Mesendoderm (in vitro differentiated cells): ENCODE measurements around the gene ZBTB46.
A peak's percentile ranks its signal among the peaks of the same experiment; 100 is the strongest.

Experiments used
- DNase-seq: peaks from one replicate; pipeline ENCODE4 v3.0.0; 2013
- H2AK5ac ChIP-seq: 2 replicates; pipeline ENCODE4 v1.6.1; 2013; ENCODE audit warnings: low read length, inconsistent platforms
- H2BK120ac ChIP-seq: 2 replicates; pipeline ENCODE4 v1.6.1; 2013; ENCODE audit warnings: low read depth, mild to moderate bottlenecking, low read length, moderate library complexity, mixed read lengths
- H2BK15ac ChIP-seq: replicated peaks from 2 replicates; pipeline ENCODE4 v1.6.1; 2013; ENCODE audit warnings: low read depth, mild to moderate bottlenecking, moderate library complexity
- H2BK5ac ChIP-seq: 2 replicates; pipeline ENCODE4 v1.6.1; 2013; ENCODE audit warnings: low read length, inconsistent platforms
- H3K18ac ChIP-seq: 2 replicates; pipeline ENCODE4 v1.6.1; 2013; ENCODE audit warnings: mild to moderate bottlenecking, low read length, mixed read lengths
- H3K23ac ChIP-seq: one replicate; pipeline ENCODE4 v1.6.1; 2013; ENCODE audit warnings: low read length
- H3K27ac ChIP-seq: 2 replicates; pipeline ENCODE4 v1.5.1; 2013; ENCODE audit warnings: low read depth, mild to moderate bottlenecking, inconsistent platforms, low read length, moderate library complexity
- H3K27me3 ChIP-seq: 2 replicates; pipeline ENCODE4 v1.6.1; 2013; ENCODE audit warnings: low read length, control low read depth, mild to moderate bottlenecking, inconsistent platforms; ENCODE audit not compliant: insufficient read depth, poor library complexity
- H3K36me3 ChIP-seq: 2 replicates; pipeline ENCODE4 v1.6.1; 2013; ENCODE audit warnings: low read length, inconsistent platforms; ENCODE audit not compliant: control insufficient read depth, insufficient read depth
- H3K4ac ChIP-seq: one replicate; pipeline ENCODE4 v1.6.1; 2013; ENCODE audit warnings: low read depth, mild to moderate bottlenecking, low read length, moderate library complexity
- H3K4me1 ChIP-seq: 2 replicates; pipeline ENCODE4 v1.6.1; 2013; ENCODE audit warnings: low read depth, low read length, inconsistent platforms; ENCODE audit not compliant: control insufficient read depth
- H3K4me2 ChIP-seq: 2 replicates; pipeline ENCODE4 v1.6.1; 2013; ENCODE audit warnings: low read length
- H3K4me3 ChIP-seq: 2 replicates; pipeline ENCODE4 v1.5.1; 2013; ENCODE audit warnings: mild to moderate bottlenecking, low read length
- H3K56ac ChIP-seq: one replicate; pipeline ENCODE4 v1.6.1; 2013; ENCODE audit warnings: low read length
- H3K79me1 ChIP-seq: 2 replicates; pipeline ENCODE4 v1.6.1; 2013; ENCODE audit warnings: low read length, inconsistent platforms
- H3K79me2 ChIP-seq: 2 replicates; pipeline ENCODE4 v1.6.1; 2013; ENCODE audit warnings: mild to moderate bottlenecking, low read length; ENCODE audit not compliant: control insufficient read depth, insufficient read depth
- H3K9ac ChIP-seq: 2 replicates; pipeline ENCODE4 v1.6.1; 2013; ENCODE audit warnings: low read length, inconsistent platforms
- H4K5ac ChIP-seq: one replicate; pipeline ENCODE4 v1.6.1; 2013; ENCODE audit warnings: low read length
- H4K8ac ChIP-seq: one replicate; pipeline ENCODE4 v1.6.1; 2013; ENCODE audit warnings: low read depth, mild to moderate bottlenecking, control low read depth, low read length, moderate library complexity
- WGBS: extraction: QIAGEN DNeasy Blood & Tissue Kit; methylation state at CpG from one replicate; pipeline ENCODE4 v1.1.7; 2013; ENCODE audit warnings: low lambda C conversion rate, missing lambda C conversion rate; ENCODE audit not compliant: insufficient coverage; ENCODE audit errors: extremely low coverage; 5-methylcytosine and 5-hydroxymethylcytosine counted together

The ZBTB46 gene

DNA sequence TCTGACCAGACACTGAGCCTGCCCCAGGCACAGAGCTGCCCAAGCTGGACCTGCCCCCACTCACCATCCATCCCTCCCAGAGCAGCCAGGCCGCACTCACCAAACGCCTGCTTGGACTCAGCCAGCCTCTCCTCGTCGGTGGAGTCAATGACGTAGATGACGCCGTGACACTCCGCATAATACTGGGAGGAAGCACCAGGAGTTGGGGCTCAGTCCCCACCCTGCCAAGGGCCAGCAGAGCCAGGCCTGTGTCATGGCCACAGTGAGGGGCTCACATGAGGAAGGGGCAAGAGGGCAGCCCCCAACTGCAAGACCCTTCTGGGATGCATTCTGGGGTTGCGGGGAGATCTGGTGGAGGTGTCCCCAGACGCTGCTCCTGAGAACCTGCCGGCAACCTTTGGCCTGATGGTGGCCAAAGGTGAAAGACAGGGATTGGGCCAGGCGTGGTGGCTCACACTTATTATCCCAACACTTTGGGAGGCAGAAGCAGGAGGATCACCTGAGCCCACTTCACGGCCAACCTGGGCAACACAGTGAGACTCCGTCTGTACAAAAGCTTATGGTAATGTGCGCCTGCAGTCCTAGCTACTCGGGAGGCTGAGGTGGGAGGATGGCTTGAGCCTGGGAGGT, 128.9 kb downstream of the ZBTB46 start:
- Histone ChIP-seq H3K18ac (no peak overlapping the region), H4K8ac (no peak overlapping the region), H4K5ac (no peak overlapping the region), H3K4me2 (no peak overlapping the region), H3K56ac (no peak overlapping the region), H2BK15ac (no peak overlapping the region), H2BK120ac (no peak overlapping the region), H3K27me3 (no peaks in the 10 kb centered on the region), H3K4me1 (no peaks in the 10 kb centered on the region), H2BK5ac (no peak overlapping the region), H3K23ac (no peak overlapping the region), H3K4ac (no peak overlapping the region), H3K79me1 (peaks cover 8% of the 10 kb centered on the region), H3K27ac (no peak overlapping the region), H2AK5ac (no peak overlapping the region), H3K4me3 (no peak overlapping the region), H3K9ac (no peak overlapping the region), H3K79me2 (peaks cover 10% of the 10 kb centered on the region), H3K36me3 (peaks cover 4% of the 10 kb centered on the region)
- WGBS, result no CpG with 5 or more reads among the region's 16 CpGs
- no peak for DNase-seq

DNA sequence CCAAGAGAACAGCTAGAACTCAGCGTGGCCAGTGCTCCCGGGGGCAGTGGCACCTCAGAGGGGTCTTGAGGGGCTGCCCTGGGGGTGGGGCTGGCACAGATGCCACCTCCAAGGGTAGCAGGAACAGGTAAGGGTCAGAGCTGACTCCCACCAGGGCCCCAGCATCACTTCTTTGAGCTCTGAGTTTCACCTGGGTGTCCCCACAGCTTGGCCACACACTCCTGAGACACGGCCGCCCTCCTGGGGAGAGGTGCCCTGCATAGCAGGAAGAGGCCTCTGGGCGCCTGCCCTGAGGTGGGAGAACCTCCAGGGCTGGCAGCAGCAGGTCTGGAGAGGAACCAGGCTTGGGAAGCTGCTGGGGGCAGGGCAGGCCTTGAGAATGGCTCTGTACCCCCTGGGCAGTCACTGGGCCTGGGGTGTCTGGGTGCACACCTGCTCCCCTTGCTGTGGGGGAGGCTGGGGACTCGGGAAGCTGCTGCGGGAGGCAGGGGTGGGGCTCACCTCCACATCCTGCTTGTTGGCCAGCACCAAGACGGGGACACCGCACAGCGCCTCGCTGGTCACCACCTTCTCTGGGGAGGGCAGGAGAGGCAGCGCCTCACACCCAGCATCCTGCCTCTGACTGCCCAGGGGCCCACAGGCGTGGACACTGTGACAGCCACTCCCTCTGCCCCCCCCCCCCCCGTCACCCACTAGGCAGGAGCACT, 129.6 kb downstream of the ZBTB46 start:
- Histone ChIP-seq H3K27me3 (no peaks in the 10 kb centered on the region), H3K18ac (no peak overlapping the region)
- no CpG with 5 or more reads among the region's 14 CpGs for WGBS

DNA sequence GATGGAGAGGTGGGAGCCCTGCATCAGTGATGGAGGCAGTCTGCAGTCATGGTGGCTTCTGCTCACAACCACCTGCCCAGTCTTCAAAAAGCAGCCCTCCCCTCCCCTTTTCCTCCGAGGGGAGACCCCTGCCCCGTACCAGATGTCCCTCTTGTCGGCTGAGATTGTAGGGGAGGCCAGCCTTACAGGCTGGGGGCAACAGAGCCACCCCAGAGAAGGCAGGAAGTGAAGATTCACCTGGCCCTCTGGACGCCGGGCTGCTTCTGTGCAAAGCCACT, 130.1 kb downstream of the ZBTB46 start:
- Histone ChIP-seq H3K56ac (no peak overlapping the region), H3K4me2 (no peak overlapping the region), H4K5ac (no peak overlapping the region), H3K27me3 (no peaks in the 10 kb centered on the region), H3K79me1 (no peaks in the 10 kb centered on the region), H2BK15ac (no peak overlapping the region), H2BK5ac (no peak overlapping the region), H3K4me1 (no peaks in the 10 kb centered on the region), H3K79me2 (no peaks in the 10 kb centered on the region), H3K18ac (no peak overlapping the region), H2AK5ac (no peak overlapping the region), H2BK120ac (no peak overlapping the region), H3K23ac (no peak overlapping the region), H3K9ac (no peak overlapping the region), H3K27ac (no peak overlapping the region), H3K4ac (no peak overlapping the region), H3K36me3 (peaks cover 3% of the 10 kb centered on the region), H4K8ac (no peak overlapping the region), H3K4me3 (no peak overlapping the region)
- WGBS, result no CpG with 5 or more reads among the region's 5 CpGs
- DNase-seq, result no peak

More for the DNA sequence above, 129.6 kb downstream of the ZBTB46 start:
- Histone ChIP-seq H2BK120ac (no peak overlapping the region), H2AK5ac (no peak overlapping the region), H3K4me3 (no peak overlapping the region), H3K4me2 (no peak overlapping the region), H2BK15ac (no peak overlapping the region), H3K4ac (no peak overlapping the region), H3K36me3 (peaks cover 4% of the 10 kb centered on the region), H3K4me1 (no peaks in the 10 kb centered on the region), H4K8ac (no peak overlapping the region), H3K9ac (no peak overlapping the region), H4K5ac (no peak overlapping the region), H3K56ac (no peak overlapping the region), H3K79me2 (peaks cover 4% of the 10 kb centered on the region), H3K79me1 (peaks cover 4% of the 10 kb centered on the region), H3K27ac (no peak overlapping the region), H2BK5ac (no peak overlapping the region), H3K23ac (no peak overlapping the region)
- no peak for DNase-seq

DNA sequence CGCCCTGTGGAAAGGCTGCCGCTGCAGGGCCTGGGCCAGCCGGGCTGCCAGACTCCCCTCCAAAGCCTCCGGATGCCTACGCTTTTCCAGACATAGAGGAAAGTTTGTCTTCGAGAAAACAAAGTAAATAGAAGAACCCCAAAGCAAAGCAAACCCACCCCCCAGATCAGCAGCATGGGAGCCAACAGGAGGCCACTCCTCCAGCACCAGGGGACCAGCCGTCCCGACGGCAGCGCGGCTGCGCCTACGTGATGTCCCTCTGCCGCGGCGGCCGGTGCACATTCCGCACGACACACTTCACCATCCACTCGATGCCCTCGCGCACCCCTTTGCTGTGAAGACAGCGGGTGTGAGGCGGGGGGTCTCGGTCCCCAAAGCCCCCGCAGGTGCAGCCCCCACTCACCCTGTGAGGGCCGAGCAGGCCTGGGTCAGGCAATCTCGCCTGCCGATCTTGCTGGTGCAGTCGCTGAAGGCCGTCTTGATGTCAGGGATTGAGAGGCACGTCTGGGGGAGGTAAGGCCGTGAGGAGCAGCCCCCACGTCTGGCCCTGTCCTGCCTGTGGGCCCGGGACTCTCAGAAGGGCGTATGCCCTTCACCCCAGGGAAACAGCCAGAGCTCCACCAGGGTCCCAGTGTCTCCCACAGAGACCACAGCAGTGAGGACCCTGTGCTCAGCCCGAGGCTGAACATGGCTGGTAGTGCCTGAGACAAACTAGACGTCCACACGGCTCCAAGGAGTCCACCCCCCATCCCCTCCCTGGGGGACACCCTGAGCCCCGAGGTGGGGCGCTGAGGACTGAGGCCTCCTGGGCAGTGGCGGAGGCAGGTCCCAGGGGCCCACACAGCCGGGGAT, 130.6 kb downstream of the ZBTB46 start:
- H3K27ac ChIP-seq, result no peak overlapping the region

DNA sequence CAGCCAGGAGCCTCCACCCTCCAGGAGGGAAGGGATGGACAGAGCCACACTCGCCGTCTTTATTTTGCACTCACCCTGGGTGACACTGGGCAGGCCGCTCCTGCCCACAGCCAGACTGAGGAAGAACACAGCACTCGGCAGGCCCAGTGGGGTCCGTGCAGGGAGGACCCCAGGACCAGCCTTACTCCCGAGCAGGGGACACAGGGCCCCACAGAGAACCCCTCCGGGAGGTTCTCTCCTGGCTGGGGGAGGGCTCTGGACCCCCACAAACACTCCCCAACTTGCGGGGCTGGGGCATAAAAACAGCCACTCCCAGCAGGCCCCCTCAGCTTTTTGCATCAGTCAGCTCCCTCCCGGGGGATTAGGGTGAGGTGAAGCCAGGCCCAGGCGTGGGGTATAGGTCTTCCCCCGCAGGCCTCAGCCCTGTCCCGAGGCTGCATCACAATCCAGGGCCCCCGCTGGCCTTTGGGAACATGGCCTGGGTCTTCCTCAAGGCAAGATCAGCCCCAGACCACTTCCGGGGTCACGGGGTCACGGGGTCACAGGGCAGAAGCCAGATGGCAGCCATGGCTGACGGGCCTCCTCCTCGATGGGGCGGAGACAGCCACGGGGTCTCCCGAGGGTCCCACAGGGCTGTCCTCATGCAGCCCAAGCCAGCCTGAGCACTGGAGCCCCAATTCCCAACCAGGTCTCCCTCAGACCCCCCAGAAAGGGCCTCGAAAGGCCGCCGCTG, 131.4 kb downstream of the ZBTB46 start:
- H2AK5ac ChIP-seq, result no peak overlapping the region
- no peak overlapping the region for H3K4me2 ChIP-seq
- no peaks in the 10 kb centered on the region for H3K79me2 ChIP-seq
- H3K9ac ChIP-seq, result no peak overlapping the region
- DNase-seq, result no peak
- peak overlapping the region; percentile 25 for H3K56ac ChIP-seq
- no peaks in the 10 kb centered on the region for H3K36me3 ChIP-seq
- H2BK120ac ChIP-seq, result no peak overlapping the region
- no peaks in the 10 kb centered on the region for H3K4me1 ChIP-seq
- H4K8ac ChIP-seq, result no peak overlapping the region
- no peaks in the 10 kb centered on the region for H3K79me1 ChIP-seq
- no peak overlapping the region for H3K18ac ChIP-seq
- no peaks in the 10 kb centered on the region for H3K27me3 ChIP-seq
- no peak overlapping the region for H3K4me3 ChIP-seq
- H2BK15ac ChIP-seq, result no peak overlapping the region
- no peak overlapping the region for H3K23ac ChIP-seq
- no peak overlapping the region for H3K27ac ChIP-seq
- WGBS, result no CpG with 5 or more reads among the region's 24 CpGs
- H3K4ac ChIP-seq, result no peak overlapping the region
- H4K5ac ChIP-seq, result no peak overlapping the region
- no peak overlapping the region for H2BK5ac ChIP-seq

More for the DNA sequence above, 130.6 kb downstream of the ZBTB46 start:
- H3K23ac ChIP-seq, result no peak overlapping the region
- H3K27me3 ChIP-seq, result no peaks in the 10 kb centered on the region
- no peaks in the 10 kb centered on the region for H3K79me1 ChIP-seq
- no peak overlapping the region for H3K4ac ChIP-seq
- H3K56ac ChIP-seq, result no peak overlapping the region
- H3K9ac ChIP-seq, result no peak overlapping the region
- no peak overlapping the region for H3K4me2 ChIP-seq
- H3K36me3 ChIP-seq, result peaks cover 1% of the 10 kb centered on the region
- H2BK120ac ChIP-seq, result no peak overlapping the region
- H3K79me2 ChIP-seq, result no peaks in the 10 kb centered on the region
- H2BK5ac ChIP-seq, result no peak overlapping the region
- no peak for DNase-seq
- no peak overlapping the region for H2BK15ac ChIP-seq
- H2AK5ac ChIP-seq, result no peak overlapping the region
- H4K5ac ChIP-seq, result no peak overlapping the region
- WGBS, result no CpG with 5 or more reads among the region's 43 CpGs
- H3K4me1 ChIP-seq, result no peaks in the 10 kb centered on the region
- H3K4me3 ChIP-seq, result no peak overlapping the region
- no peak overlapping the region for H3K18ac ChIP-seq
- H4K8ac ChIP-seq, result no peak overlapping the region
